HG02588 (cell line): ENCODE data around the gene OR14A2.
"Not testable (repeated sequence)": the region's sequence is repeated elsewhere in the genome, so short reads cannot be mapped to it uniquely, and the experiment has no call there.

ENCODE experiments used
- ATAC-seq: cut with Tn5 transposase; IDR thresholded peaks from one replicate; pipeline ENCODE4 v1.9.1; 2021; ENCODE audit warnings: mild to moderate bottlenecking, moderate library complexity; ENCODE audit not compliant: unreplicated experiment

The OR14A2 gene

GRCh38 chr1:247748041-247748440, at the start of gene OR14A2:
Gene OR14A2, minus strand, starts transcription at chr1:247748141.
- ATAC-seq, result no peak

DNA sequence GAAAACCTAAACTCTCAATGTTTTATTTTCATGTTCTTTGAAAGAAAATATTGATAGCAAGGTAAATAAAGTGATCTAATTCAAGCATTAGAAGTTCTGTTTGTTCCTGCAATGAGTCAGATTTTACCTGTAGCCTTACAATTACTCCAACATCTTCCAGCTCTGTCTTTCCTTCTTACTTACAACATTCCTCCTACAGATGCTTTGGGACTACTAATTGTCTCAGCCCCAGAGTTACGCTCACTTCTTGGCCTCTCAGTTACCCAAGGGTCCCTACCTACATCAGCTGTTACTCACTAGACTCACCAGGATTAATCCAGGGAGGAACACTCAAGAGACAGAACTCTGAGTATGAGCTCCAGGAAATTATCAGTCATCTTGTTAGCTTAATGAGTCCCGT, 49.6 kb upstream of the OR14A2 start:
- ATAC-seq, result no peak

DNA sequence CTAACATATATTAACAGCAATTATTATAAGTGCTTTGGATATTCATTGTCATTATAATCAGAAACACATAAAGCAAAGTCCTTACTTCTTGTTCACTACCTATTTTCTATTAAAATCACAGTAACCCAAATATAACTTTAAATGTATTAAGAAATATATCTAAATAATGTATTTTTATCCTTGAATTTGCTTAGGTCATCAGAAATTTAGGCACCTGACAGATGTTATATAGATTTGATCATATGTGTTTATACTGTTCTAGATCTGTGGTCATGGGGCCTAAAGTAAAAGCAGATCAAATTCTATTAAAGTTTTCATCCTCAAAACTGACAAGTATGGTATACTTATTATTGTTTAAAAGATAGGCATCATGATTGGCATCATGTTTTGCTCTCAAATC, 21.7 kb upstream of the OR14A2 start:
- ATAC-seq, result no peak

DNA sequence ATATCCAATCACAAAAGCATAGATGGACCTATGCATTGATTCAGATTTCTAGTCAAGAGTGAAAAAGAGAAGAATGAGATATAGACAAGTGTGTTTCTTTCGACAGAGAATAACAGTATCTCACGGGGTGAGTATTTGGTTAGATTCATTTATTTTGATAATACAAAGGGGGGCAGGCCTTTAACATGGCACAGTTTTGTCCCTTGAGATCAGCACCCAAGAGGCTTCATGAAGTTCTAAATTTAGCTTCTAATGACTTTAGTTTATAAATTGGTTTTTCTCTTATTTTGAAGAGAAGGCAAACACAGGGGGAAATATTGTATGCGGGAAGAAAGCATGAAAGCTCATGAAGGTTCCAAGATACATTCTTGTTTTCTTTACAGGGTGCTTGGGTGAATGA, 12.5 kb upstream of the OR14A2 start, which contains the start of gene OR1C1:
Gene OR1C1, minus strand, starts transcription at position 101 of the 400 bp plus-strand sequence. CDS start 2,150 bp downstream, outside the sequence.
- ATAC-seq, result no peak

GRCh38 chr1:247754311-247754710, 6.4 kb upstream of the OR14A2 start:
- ATAC-seq, result not testable (repeated sequence)

DNA sequence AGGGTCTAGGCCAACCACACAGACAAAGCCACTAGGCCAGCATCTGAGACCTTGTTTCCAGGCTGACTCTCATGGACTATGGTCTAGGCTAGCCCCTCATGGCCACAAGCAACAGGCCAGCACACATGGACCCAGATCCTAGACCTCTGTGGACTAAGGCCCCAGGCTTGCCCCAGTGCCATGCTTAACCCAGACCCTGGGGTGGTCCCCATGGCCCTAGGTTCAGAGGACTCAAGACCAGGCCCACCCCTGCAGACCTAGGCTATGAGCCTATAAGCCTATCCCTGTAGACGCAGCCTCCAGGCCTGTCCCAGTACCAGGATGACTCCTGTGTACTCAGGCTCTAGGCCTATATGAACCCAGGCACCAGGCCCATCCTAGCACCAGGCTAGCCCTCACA, 1.9 kb upstream of the OR14A2 start:
- ATAC-seq, result no peak

GRCh38 chr1:247747616-247748015, 325 bp downstream of the OR14A2 start:
- no peak for ATAC-seq

GRCh38 chr1:247746391-247746935, 1.5 kb downstream of the OR14A2 start:
- no peak for ATAC-seq

DNA sequence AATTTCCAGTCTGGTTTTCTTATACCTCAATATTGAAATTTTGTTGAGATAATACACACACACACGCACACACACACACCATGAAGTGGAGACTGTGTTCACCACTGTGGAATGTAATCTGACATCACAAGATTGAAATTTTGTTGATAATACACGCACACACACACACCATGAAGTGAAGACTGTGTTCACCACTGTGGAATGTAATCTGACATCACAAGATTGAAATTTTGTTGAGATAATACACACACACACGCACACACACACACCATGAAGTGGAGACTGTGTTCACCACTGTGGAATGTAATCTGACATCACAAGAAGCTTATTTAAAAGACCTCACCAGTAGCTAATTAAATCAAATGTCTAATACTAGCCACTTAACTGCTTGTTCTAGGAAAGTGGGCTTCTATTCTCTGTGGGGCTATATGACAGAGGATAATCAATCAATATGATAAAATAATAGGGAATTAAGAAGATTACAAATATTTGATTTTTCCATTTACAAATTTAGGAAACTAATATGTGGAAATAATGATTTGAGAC, 5.7 kb downstream of the OR14A2 start:
- ATAC-seq, result not testable (repeated sequence)

DNA sequence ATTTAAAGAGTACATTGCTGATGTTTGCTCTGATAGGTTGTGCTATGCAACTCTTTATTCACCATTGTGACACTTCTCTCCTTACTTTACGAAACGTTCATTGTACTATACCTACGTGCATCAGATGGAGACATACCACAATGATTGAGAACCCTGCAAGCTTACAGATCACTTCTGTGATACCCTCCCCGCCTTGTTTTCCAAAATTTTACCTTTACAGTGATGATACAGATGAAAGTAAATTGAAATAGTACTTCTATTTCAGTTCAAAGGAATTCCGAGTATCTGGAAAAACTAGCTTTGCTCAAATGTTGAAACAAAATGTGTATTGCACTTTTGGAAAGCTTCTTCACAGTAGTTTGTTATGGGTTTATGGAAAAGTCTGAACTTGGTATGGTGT, 6.2 kb downstream of the OR14A2 start:
- ATAC-seq, result no peak

DNA sequence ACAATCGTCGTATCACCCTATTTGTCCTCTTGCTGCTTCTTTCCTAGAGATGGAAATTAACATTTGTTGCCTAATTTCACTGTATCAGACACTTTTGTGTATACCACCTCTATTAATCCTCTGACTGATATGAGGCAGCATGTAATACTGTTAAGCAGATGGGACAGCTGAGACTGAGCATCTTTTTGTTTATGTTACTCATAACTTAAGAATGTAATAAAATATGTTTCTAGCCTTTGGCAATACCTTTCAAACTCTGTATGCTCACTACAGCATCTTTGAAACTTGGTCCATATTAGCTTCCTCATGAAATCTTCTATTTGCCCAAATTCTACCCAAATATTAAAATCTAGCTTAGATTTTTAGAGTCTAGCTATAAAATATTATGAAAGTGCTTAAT, 7.2 kb downstream of the OR14A2 start:
- ATAC-seq, result no peak

DNA sequence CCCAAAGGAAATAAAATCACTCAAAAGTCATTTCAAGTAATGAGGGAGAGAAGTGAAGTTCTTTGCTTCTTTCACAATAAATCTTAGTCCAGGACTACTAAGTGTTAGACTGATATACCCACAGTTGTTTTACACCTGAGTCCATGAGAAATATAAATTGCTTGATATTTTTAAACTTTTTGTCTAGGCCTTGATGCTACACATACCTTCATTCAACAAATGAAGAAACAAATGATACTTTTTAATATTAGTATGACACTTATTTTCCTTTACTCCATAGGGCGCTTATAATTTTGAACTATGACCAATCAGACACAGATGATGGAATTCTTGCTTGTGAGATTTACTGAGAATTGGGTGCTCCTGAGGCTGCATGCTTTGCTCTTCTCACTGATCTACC, 9.6 kb downstream of the OR14A2 start, which contains the start of gene OR14K1:
Gene OR14K1, plus strand, starts transcription at position 301 of the 400 bp plus-strand sequence. Its CDS starts 0 bp downstream, at position 301.
- no peak for ATAC-seq

GRCh38 chr1:247721222-247721621, 26.7 kb downstream of the OR14A2 start:
- no peak for ATAC-seq

DNA sequence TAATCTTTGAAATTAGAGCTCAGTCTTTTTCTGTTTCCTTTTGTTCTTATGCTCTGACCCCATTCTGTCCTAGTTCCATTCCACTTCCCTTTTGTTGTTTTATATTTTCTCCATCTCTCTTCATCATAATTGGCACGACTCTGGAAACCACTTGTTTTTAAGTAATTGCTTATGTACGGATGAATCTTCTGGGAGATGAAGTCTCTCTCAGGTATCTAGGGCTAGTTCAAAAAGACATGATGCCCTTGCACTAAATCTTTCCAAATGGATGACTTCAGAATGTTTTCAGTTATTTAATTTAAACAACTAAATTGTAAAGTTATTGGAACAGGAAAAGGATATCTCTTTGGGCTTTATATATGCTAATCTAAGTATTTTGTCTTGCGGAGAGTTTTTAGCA, 31.4 kb downstream of the OR14A2 start, which contains the start of gene OR6F1:
Gene OR6F1, minus strand, starts transcription at position 101 of the 400 bp plus-strand sequence. CDS start 3,891 bp downstream, outside the sequence.
- ATAC-seq, result no peak

GRCh38 chr1:247713753-247714152, 34.2 kb downstream of the OR14A2 start:
- no peak for ATAC-seq

GRCh38 chr1:247710681-247711080, 37.3 kb downstream of the OR14A2 start:
- not testable (repeated sequence) for ATAC-seq

GRCh38 chr1:247701338-247701737, 46.6 kb downstream of the OR14A2 start:
- ATAC-seq, result no peak

GRCh38 chr1:247681288-247681897, 66.5 kb downstream of the OR14A2 start:
- ATAC-seq, result peak; percentile 88

GRCh38 chr1:247680171-247680570, 67.8 kb downstream of the OR14A2 start:
- ATAC-seq, result no peak

DNA sequence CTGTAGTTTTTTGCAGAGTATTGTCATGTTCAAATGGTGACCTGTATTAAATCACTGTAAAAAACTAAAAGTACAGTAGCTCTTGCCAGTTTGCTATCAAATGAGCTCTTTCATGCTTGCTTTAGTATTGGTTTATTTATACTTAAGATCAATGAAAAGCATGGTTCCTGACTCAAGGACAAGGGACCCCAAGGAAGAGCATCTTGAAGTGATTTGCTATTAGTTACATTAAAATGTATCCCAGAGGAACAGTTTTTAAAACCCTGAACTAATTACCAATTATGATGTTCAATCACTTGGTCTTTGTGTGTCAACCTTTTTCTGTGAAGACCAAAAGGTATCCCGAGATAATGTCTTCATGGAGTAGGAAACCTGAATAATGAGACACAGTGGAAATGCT, 68.3 kb downstream of the OR14A2 start, which contains the start of gene OR13G1:
Gene OR13G1, minus strand, starts transcription at position 101 of the 400 bp plus-strand sequence. CDS start 6,698 bp downstream, outside the sequence.
- ATAC-seq, result no peak
